Progenitor cell of endocrine pancreas (in vitro differentiated cells): ENCODE results near the gene MB. TPM values are rescaled to one million over a fixed set of nuclear protein-coding genes. Genes with fewer than 3 reads are reported as not detected.

Source experiments
- DNase-seq: peaks from one replicate; pipeline ENCODE4 v3.0.0; 2021; ENCODE audit warnings: low spot score; ENCODE audit not compliant: unreplicated experiment
- H3K27ac Mint-ChIP-seq: 2 replicates; pipeline ENCODE4 v1.8.0; 2021; ENCODE audit warnings: mild to moderate bottlenecking, moderate library complexity, mixed read lengths
- H3K27me3 Mint-ChIP-seq: 2 replicates; pipeline ENCODE4 v1.8.0; 2021; ENCODE audit warnings: mixed read lengths
- H3K36me3 Mint-ChIP-seq: 2 replicates; pipeline ENCODE4 v1.8.0; 2022; ENCODE audit warnings: mixed read lengths; ENCODE audit not compliant: insufficient read depth
- H3K4me1 Mint-ChIP-seq: 2 replicates; pipeline ENCODE4 v1.8.0; 2021; ENCODE audit warnings: low read depth, mixed read lengths
- H3K4me3 Mint-ChIP-seq: 2 replicates; pipeline ENCODE4 v1.8.0; 2021; ENCODE audit warnings: low read depth, mild to moderate bottlenecking, moderate library complexity, mixed read lengths
- H3K9me3 Mint-ChIP-seq: 2 replicates; pipeline ENCODE4 v1.8.0; 2021; ENCODE audit warnings: low read depth, mixed read lengths
- total RNA-seq: library from RNA; stranded (reverse); gene quantifications from 2 replicates; pipeline ENCODE4 v1.2.1, GENCODE V29; 2021
- TF ChIP-seq, protein P1 (sequence below): fragments of 200-600 bp; sonication (generic); IDR thresholded peaks from one replicate; pipeline ENCODE4 v1.5.0; 2021; ENCODE audit warnings: antibody characterized with exemption, mild to moderate bottlenecking; ENCODE audit not compliant: unreplicated experiment

MB gene
- total RNA-seq, 1 donor from 2014 or later, result not detected

DNA sequence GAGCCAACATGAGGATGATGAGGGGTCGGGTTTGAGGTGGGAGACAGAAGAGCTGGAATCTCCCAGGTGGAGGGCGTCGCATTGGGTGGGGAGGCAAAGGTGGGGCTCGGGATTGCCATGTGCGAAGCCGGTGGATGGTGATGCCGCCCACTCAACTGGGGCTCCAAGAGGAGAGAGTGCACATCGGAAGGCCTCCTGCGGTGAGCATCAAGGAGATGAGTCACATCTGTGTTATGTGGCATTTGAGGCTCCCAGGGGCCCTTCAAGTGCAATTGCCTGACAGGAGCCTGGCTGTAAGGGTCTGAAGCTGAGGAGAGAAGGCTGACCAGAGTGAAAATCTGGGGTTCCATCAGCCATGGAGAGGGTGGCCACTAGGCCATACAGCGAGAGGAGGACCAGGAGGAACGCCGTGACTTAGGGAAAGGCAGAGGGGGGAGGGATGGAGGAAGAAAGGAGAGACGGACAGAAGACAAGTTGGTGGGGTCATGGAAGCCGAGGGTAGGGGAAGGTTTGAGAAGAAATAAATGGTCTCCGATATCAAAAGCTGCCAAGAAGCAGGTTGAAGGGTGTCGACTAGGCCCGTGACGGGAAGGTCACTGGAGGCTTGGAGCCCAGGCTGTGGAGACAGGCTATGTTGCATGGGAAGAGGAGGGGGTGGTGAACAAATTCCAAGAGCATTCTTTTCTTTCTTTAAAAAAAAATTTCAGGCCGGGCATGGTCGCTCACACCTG is 55.2 kb downstream of the MB start:
- no peak overlapping the region for H3K4me3 Mint-ChIP-seq
- no peak for DNase-seq
- H3K36me3 Mint-ChIP-seq, result no peaks in the 10 kb centered on the region
- H3K27ac Mint-ChIP-seq, result no peak overlapping the region
- peaks cover 46% of the 10 kb centered on the region for H3K27me3 Mint-ChIP-seq
- TF ChIP-seq, protein P1, sequence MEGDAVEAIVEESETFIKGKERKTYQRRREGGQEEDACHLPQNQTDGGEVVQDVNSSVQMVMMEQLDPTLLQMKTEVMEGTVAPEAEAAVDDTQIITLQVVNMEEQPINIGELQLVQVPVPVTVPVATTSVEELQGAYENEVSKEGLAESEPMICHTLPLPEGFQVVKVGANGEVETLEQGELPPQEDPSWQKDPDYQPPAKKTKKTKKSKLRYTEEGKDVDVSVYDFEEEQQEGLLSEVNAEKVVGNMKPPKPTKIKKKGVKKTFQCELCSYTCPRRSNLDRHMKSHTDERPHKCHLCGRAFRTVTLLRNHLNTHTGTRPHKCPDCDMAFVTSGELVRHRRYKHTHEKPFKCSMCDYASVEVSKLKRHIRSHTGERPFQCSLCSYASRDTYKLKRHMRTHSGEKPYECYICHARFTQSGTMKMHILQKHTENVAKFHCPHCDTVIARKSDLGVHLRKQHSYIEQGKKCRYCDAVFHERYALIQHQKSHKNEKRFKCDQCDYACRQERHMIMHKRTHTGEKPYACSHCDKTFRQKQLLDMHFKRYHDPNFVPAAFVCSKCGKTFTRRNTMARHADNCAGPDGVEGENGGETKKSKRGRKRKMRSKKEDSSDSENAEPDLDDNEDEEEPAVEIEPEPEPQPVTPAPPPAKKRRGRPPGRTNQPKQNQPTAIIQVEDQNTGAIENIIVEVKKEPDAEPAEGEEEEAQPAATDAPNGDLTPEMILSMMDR, result no peak
- H3K4me1 Mint-ChIP-seq, result no peaks in the 10 kb centered on the region
- no peaks in the 10 kb centered on the region for H3K9me3 Mint-ChIP-seq

GRCh38 chr22:35560824-35561223 is 56.3 kb downstream of the MB start:
- no peaks in the 10 kb centered on the region for H3K9me3 Mint-ChIP-seq
- peak overlapping the region; percentile 67 for H3K27ac Mint-ChIP-seq
- DNase-seq, result no peak
- no peak overlapping the region for H3K4me3 Mint-ChIP-seq
- no peaks in the 10 kb centered on the region for H3K36me3 Mint-ChIP-seq
- TF ChIP-seq, protein P1, result no peak
- H3K27me3 Mint-ChIP-seq, result peaks cover 52% of the 10 kb centered on the region
- H3K4me1 Mint-ChIP-seq, result no peaks in the 10 kb centered on the region

DNA sequence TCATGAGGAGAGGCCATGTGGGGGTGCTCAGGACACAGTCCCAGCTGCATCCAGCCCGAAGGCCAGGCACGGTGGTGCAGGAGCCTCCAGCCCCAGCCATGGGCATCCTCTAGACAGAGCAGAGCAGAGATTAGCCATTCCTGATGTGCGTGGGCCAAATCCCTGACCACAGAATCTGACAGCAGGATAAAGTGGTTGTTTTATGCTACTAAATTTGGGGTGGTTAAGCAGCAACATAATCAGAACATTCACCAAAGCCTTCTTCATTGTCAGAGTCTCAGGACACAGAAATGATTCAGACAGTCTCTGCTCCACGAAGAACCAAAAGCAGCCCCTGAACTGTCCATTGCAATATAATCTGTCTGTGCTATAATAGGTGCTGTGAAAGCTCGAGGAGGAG is 56.8 kb downstream of the MB start:
- Mint-ChIP-seq H3K4me1 (no peaks in the 10 kb centered on the region), H3K27me3 (peaks cover 54% of the 10 kb centered on the region), H3K36me3 (no peaks in the 10 kb centered on the region), H3K27ac (peak overlapping the region; percentile 67), H3K4me3 (no peak overlapping the region), H3K9me3 (no peaks in the 10 kb centered on the region)
- TF ChIP-seq, protein P1, result no peak
- no peak for DNase-seq

DNA sequence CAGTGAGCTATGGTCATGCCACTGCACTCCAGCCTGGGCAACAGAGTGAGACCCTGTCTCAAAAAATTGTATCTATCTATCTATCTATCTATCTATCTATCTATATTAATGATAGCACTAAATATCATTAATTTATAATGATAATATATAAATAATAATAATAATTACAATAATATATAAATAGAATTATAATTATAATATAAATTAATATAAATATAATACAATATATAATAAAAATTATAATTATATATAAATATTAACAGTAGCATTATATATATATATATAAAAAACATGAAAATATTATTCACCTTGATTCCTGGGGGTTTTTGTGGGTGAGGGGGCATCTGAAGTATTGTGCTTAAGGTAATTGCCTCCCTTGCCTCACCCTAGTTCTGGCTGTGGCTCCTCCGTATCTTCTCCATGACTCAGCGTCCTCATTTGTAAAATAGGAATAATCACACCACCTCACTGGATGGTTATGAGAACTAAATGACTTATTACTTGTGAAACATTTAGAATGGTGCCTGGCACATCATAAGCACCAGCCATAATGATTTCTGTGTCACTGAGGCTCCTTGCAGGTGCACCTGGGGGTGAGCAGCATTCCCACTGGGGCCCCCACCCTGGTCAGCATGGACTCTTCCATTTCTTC is 57.6 kb downstream of the MB start:
- TF ChIP-seq, protein P1, result no peak
- Mint-ChIP-seq H3K4me1 (no peaks in the 10 kb centered on the region), H3K9me3 (no peaks in the 10 kb centered on the region), H3K4me3 (no peak overlapping the region), H3K36me3 (no peaks in the 10 kb centered on the region), H3K27ac (no peak overlapping the region), H3K27me3 (peaks cover 52% of the 10 kb centered on the region)
- DNase-seq, result no peak

DNA sequence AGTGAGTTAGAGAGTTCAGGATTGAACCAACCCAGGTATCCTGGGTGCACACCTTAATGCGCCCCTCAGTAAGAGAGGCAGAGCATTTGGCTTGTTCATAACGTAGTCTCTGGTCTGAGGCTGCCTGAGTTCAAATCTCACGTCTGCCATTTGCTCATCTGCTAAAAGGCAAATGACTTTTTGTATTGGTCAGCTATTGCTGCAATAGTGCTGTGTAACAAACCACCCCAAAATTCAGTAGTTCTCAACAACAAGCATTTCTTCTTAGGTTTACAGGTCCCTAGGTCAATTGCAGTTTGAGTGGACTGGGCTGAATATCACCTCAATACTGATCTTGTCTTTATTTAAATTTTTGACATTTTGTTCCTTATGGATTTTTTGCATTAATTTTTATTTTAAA is 58.4 kb downstream of the MB start:
- no peaks in the 10 kb centered on the region for H3K9me3 Mint-ChIP-seq
- no peak for DNase-seq
- H3K36me3 Mint-ChIP-seq, result no peaks in the 10 kb centered on the region
- H3K27me3 Mint-ChIP-seq, result peaks cover 53% of the 10 kb centered on the region
- no peak overlapping the region for H3K27ac Mint-ChIP-seq
- TF ChIP-seq, protein P1, result no peak
- H3K4me3 Mint-ChIP-seq, result no peak overlapping the region
- H3K4me1 Mint-ChIP-seq, result no peaks in the 10 kb centered on the region
